Mesothelial cell of epicardium (in vitro differentiated cells): ENCODE data around the gene VDAC2. TPM values are rescaled to one million over a fixed set of nuclear protein-coding genes. Genes with fewer than 3 reads are reported as not detected.

Experiments used
- DNase-seq, 2 experiments: peaks; one replicate each; pipeline ENCODE4 v3.0.0; 2021; ENCODE audit warnings: low spot score in 2 of 2; ENCODE audit not compliant: unreplicated experiment in 2 of 2
- H3K27ac Mint-ChIP-seq: 2 replicates; pipeline ENCODE4 v1.8.0; 2021; ENCODE audit warnings: mixed read lengths
- H3K27me3 Mint-ChIP-seq: 2 replicates; pipeline ENCODE4 v1.8.0; 2021; ENCODE audit warnings: low read depth, mixed read lengths
- H3K36me3 Mint-ChIP-seq: 2 replicates; pipeline ENCODE4 v1.8.0; 2021; ENCODE audit warnings: mixed read lengths
- H3K4me1 Mint-ChIP-seq: 2 replicates; pipeline ENCODE4 v1.8.0; 2021; ENCODE audit warnings: mixed read lengths
- H3K4me3 Mint-ChIP-seq: 2 replicates; pipeline ENCODE4 v1.8.0; 2021; ENCODE audit warnings: mild to moderate bottlenecking, moderate library complexity, mixed read lengths
- H3K9me3 Mint-ChIP-seq: 2 replicates; pipeline ENCODE4 v1.8.0; 2021; ENCODE audit warnings: mixed read lengths
- CTCF ChIP-seq: fragments of 200-600 bp; sonication (generic); IDR thresholded peaks from one replicate; pipeline ENCODE4 v1.5.0; 2021; ENCODE audit warnings: antibody characterized with exemption; ENCODE audit not compliant: unreplicated experiment
- total RNA-seq: library from RNA; stranded (reverse); gene quantifications from 3 replicates; pipeline ENCODE4 v1.2.1, GENCODE V29; 2021

The VDAC2 gene
- total RNA-seq, 1 donor from 2014 or later, result 144 TPM

GRCh38 chr10:75272094-75272493, 61.5 kb downstream of the VDAC2 start:
- no peaks in the 10 kb centered on the region for H3K4me1 Mint-ChIP-seq
- no peak for TF ChIP-seq CTCF
- H3K27ac Mint-ChIP-seq, result no peak overlapping the region
- no peak for DNase-seq
- H3K36me3 Mint-ChIP-seq, result no peaks in the 10 kb centered on the region
- peaks cover 13% of the 10 kb centered on the region for H3K27me3 Mint-ChIP-seq
- H3K4me3 Mint-ChIP-seq, result no peak overlapping the region
- peaks cover 4% of the 10 kb centered on the region for H3K9me3 Mint-ChIP-seq

- DNase-seq, result no peak
- Mint-ChIP-seq H3K4me3 (no peak overlapping the region), H3K36me3 (no peaks in the 10 kb centered on the region), H3K9me3 (peaks cover 4% of the 10 kb centered on the region), H3K27me3 (peaks cover 13% of the 10 kb centered on the region), H3K27ac (no peak overlapping the region), H3K4me1 (no peaks in the 10 kb centered on the region)
- TF ChIP-seq CTCF, result no peak
Observed at GRCh38 chr10:75272896-75273295, 62.3 kb downstream of the VDAC2 start.

GRCh38 chr10:75276069-75276872, 65.7 kb downstream of the VDAC2 start:
- no peak for TF ChIP-seq CTCF
- H3K27me3 Mint-ChIP-seq, result peaks cover 13% of the 10 kb centered on the region
- no peaks in the 10 kb centered on the region for H3K36me3 Mint-ChIP-seq
- no peaks in the 10 kb centered on the region for H3K9me3 Mint-ChIP-seq
- peaks cover 24% of the 10 kb centered on the region for H3K4me1 Mint-ChIP-seq
- no peak for DNase-seq
- no peak overlapping the region for H3K27ac Mint-ChIP-seq
- H3K4me3 Mint-ChIP-seq, result no peak overlapping the region

- Mint-ChIP-seq H3K27ac (peak overlapping the region; percentile 41), H3K4me3 (no peak overlapping the region), H3K27me3 (peaks cover 5% of the 10 kb centered on the region), H3K36me3 (no peaks in the 10 kb centered on the region), H3K9me3 (no peaks in the 10 kb centered on the region), H3K4me1 (peaks cover 57% of the 10 kb centered on the region)
- DNase-seq, result no peak
- no peak for TF ChIP-seq CTCF
Observed at GRCh38 chr10:75280236-75280635, 69.6 kb downstream of the VDAC2 start.

Other genes starting within 250 kb of the VDAC2 start
- 25.6 to 27.8 TPM (median 26.4 TPM) in 3 replicates for gene SAMD8, start 99.1 kb upstream of the VDAC2 start, total RNA-seq
- gene COMTD1, start 25.2 kb downstream of the VDAC2 start, total RNA-seq, result 13.9 to 14.7 TPM (median 13.9 TPM) in 3 replicates
- 58.0 to 59.9 TPM (median 58.3 TPM) in 3 replicates for gene ZNF503, start 191.0 kb downstream of the VDAC2 start, total RNA-seq
- gene LRMDA, start 220.8 kb downstream of the VDAC2 start, total RNA-seq, result 2.0 to 3.3 TPM (median 2.7 TPM) in 3 replicates